Thoracic aorta (tissue), 2 donors: Measurements from ENCODE around the gene CAMSAP1. TPM values are rescaled to one million over a fixed set of nuclear protein-coding genes. Genes with fewer than 3 reads are reported as not detected.

Source experiments
- ATAC-seq: fragments of 150-250 bp; one replicate; pipeline ENCODE4 v1.8.0; 2017; ENCODE audit warnings: low read depth; ENCODE audit not compliant: insufficient number of reproducible peaks, low FRiP score
- DNase-seq: peaks from one replicate; pipeline ENCODE4 v3.0.0-alpha.2; 2020; ENCODE audit warnings: low spot score
- H3K27ac ChIP-seq, 2 donors: fragments of 200-600 bp; sonication (generic); 1 replicate in 1 of 2; 2 replicates in 1 of 2; pipeline ENCODE4 v1.5.1; 2016; ENCODE audit warnings: mild to moderate bottlenecking in 2 of 2, moderate library complexity in 2 of 2
- H3K27me3 ChIP-seq: fragments of 200-600 bp; sonication (generic); replicated peaks from 2 replicates; pipeline ENCODE4 v1.6.0; 2016; ENCODE audit warnings: mild to moderate bottlenecking; ENCODE audit not compliant: insufficient read depth
- H3K36me3 ChIP-seq: fragments of 200-600 bp; sonication (generic); one replicate; pipeline ENCODE4 v1.5.1; 2016
- H3K4me1 ChIP-seq, 2 donors: fragments of 200-600 bp; sonication (generic); 1 replicate in 1 of 2; 2 replicates in 1 of 2; pipeline versions ENCODE4 v1.5.1 to v1.6.0; 2016; ENCODE audit warnings: low read depth in 2 of 2, mild to moderate bottlenecking in 1 of 2; ENCODE audit not compliant: control insufficient read depth in 1 of 2
- H3K4me3 ChIP-seq: fragments of 200-600 bp; sonication (generic); 2 replicates; pipeline ENCODE4 v1.5.1; 2016; ENCODE audit warnings: mild to moderate bottlenecking
- H3K9me3 ChIP-seq: fragments of 200-600 bp; sonication (generic); 2 replicates; pipeline ENCODE4 v1.5.1; 2016
- total RNA-seq, 2 donors: library from RNA; depleted of rRNA; stranded (reverse); fragments of >200 nt; gene quantifications; one replicate each; pipeline versions ENCODE4 v1.1.0 to v1.2.3, GENCODE V29; 2016
- TF ChIP-seq, protein P1 (sequence below): fragments of 200-600 bp; sonication (generic); IDR thresholded peaks from one replicate; pipeline ENCODE4 v1.5.1; 2019; ENCODE audit warnings: antibody characterized with exemption

The CAMSAP1 gene
- total RNA-seq, 2 donors from 2014 or later = 19.1 to 20.2 TPM

DNA sequence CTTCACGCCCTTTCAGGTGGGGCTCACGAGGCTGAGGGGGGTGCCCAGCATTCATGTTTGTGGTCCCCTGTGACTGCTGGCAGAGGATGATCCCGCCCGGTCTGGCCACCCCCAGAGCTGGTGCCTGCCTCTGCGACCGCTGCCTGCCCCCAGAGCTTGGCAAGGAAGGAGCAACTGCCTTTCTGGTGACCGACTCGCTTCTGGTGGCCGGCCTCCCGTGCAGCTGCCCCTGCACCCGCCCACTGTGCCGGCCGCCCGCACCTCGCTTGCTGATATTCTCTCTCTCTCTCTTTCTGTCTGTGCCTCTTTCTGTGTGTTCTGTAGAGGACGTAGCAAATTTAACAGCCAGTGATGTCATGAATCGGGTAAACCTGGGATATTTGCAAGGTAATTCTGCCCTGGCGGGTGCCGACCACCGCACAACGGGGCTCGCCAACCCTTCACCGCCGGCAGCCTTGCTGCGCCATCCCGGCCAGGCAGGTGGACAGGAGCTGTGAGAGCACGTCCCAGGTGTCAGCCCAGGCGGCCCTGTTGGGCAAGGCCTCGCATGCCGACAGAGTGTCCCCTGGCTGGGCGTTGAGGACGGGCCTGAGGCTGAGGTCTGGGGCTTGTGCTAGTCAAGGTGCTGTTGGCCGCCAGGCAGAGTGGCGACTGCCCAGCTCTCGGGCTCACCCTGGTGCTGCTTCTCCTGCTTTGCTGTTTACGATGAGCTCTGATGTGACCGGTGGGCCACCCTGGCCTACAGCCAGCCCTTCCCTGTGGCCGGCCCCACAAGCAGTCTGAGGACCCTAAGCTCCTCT, 119.4 kb downstream of the CAMSAP1 start:
- no peaks in the 10 kb centered on the region for H3K9me3 ChIP-seq
- no peak overlapping the region for H3K4me3 ChIP-seq
- DNase-seq (no peak), ATAC-seq (no peak)
- H3K27me3 ChIP-seq = no peaks in the 10 kb centered on the region
- H3K36me3 ChIP-seq = no peaks in the 10 kb centered on the region
- H3K27ac ChIP-seq = no peak overlapping the region
- TF ChIP-seq, protein P1, sequence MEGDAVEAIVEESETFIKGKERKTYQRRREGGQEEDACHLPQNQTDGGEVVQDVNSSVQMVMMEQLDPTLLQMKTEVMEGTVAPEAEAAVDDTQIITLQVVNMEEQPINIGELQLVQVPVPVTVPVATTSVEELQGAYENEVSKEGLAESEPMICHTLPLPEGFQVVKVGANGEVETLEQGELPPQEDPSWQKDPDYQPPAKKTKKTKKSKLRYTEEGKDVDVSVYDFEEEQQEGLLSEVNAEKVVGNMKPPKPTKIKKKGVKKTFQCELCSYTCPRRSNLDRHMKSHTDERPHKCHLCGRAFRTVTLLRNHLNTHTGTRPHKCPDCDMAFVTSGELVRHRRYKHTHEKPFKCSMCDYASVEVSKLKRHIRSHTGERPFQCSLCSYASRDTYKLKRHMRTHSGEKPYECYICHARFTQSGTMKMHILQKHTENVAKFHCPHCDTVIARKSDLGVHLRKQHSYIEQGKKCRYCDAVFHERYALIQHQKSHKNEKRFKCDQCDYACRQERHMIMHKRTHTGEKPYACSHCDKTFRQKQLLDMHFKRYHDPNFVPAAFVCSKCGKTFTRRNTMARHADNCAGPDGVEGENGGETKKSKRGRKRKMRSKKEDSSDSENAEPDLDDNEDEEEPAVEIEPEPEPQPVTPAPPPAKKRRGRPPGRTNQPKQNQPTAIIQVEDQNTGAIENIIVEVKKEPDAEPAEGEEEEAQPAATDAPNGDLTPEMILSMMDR = no peak
- H3K4me1 ChIP-seq = no peaks in the 10 kb centered on the region

DNA sequence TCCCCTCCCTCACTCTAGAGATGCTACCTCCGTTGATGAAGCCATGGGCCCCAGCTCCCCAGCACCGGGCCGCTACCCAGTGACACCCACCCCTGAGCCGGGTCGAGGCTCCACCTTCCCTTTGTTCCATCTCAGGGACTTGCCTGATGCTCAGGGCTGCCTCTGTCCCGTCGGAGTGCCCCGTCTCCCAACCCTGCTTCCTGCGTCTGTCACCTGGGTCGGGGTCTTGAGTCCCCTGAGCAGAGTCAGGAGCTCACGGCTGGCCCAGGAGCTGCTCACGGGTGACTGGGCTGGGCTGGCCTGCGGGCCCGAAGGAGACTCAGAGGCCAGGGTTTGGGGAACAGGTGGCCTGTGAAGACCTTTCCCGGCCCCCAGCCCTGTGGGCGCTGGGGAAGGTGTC, 120.0 kb downstream of the CAMSAP1 start:
- no peak for DNase-seq
- Histone ChIP-seq H3K27ac (no peak overlapping the region), H3K36me3 (no peaks in the 10 kb centered on the region), H3K9me3 (no peaks in the 10 kb centered on the region), H3K27me3 (no peaks in the 10 kb centered on the region), H3K4me1 (no peaks in the 10 kb centered on the region), H3K4me3 (no peak overlapping the region)
- TF ChIP-seq, protein P1 = no peak
- ATAC-seq = no peak

DNA sequence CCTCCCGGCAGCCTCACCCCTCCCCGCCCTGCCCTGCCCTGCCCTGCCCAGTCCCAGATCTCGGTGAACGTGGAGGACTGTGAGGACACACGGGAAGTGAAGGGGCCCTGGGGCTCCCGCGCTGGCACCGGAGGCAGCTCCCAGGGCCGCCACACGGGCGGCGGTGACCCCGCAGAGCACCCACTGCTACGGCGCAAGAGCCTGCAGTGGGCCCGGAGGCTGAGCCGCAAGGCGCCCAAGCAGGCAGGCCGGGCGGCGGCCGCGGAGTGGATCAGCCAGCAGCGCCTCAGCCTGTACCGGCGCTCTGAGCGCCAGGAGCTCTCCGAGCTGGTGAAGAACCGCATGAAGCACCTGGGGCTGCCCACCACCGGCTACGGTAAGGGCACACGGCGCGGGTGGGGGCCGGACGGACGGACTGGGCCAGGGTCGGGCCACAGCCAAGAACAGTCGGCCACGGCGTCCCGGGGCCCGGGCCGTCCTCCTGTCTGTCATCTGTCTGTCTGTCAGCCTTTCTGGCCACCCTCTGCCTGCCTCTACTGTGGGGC, 121.1 kb downstream of the CAMSAP1 start:
- ATAC-seq = no peak
- no peak overlapping the region for H3K27ac ChIP-seq
- TF ChIP-seq, protein P1 = no peak
- no peaks in the 10 kb centered on the region for H3K9me3 ChIP-seq
- no peaks in the 10 kb centered on the region for H3K36me3 ChIP-seq
- H3K27me3 ChIP-seq = no peaks in the 10 kb centered on the region
- no peak for DNase-seq
- H3K4me1 ChIP-seq = no peaks in the 10 kb centered on the region
- no peak overlapping the region for H3K4me3 ChIP-seq

DNA sequence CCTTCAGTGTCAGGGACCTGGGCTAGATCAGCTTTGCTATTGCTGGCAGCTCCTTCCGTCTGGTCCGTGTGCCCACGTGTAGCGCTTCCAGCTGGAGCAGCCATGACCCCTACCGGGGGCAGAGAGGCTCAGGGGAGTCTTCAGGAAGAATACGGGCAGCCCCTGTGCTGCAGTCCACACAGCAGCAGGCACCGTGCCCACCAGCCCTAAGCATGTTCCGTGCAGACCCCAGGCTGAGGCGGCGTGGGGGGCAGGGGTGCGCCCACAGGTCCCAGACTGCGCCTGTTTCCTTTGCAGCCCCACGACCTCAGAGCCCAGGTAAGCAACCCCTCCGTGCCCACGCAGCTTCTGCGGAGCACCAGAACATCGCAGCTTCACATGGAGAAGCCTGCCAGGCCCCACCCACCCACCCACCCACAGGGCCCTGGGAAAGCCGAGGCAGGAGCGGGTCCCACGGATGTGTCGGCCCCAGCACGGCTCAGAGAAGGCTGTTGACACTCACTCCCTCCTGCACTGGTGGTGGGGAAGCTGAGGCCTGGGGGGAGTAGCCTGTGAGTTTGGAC, 122.3 kb downstream of the CAMSAP1 start:
- no peak for ATAC-seq
- no peak for DNase-seq
- no peaks in the 10 kb centered on the region for H3K4me1 ChIP-seq
- no peak overlapping the region for H3K27ac ChIP-seq
- H3K9me3 ChIP-seq = no peaks in the 10 kb centered on the region
- TF ChIP-seq, protein P1 = no peak
- H3K27me3 ChIP-seq = no peaks in the 10 kb centered on the region
- no peak overlapping the region for H3K4me3 ChIP-seq
- no peaks in the 10 kb centered on the region for H3K36me3 ChIP-seq

DNA sequence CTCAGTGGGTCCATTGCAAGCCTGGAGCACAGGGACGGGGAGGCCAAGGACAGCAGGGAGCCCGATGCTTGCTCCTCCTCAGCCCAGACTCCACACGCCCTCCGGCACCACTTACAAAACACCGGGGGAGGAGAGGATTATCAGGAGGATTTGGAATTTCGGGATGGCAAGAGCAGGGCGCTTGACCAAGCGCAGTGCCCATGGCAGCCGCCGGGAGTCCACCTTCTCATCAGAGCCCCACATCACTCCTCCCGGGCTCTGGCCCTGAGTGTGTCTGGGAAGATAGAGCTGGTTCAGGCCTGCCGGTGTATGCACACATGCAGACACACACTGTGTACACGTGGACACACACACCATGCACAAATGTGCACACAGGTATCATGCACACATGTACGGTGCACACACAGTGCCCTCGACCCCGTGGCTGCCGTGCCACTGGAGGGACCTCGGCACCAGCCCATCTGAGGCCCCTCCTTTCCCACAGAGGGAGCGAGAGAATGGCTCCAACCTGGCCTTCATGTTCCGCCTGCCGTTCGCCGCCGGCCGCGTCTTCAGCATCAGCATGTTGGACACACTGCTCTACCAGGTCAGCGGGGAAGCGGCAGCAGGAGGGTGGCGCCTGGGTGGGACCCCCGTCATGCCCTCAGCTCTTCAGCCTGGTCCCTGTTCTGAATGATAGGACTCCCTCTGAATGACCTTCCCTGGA, 123.7 kb downstream of the CAMSAP1 start:
- H3K27ac ChIP-seq = no peak overlapping the region
- TF ChIP-seq, protein P1 = no peak
- no peaks in the 10 kb centered on the region for H3K27me3 ChIP-seq
- DNase-seq (no peak), ATAC-seq (no peak)
- H3K4me3 ChIP-seq = no peak overlapping the region
- H3K36me3 ChIP-seq = no peaks in the 10 kb centered on the region
- H3K9me3 ChIP-seq = no peaks in the 10 kb centered on the region
- H3K4me1 ChIP-seq = no peaks in the 10 kb centered on the region
